AG04449 (cell line): Measurements from ENCODE around the gene ZNF324B.

ENCODE experiments used
- CTCF ChIA-PET: fragments of 350-600 bp; formaldehyde crosslinking; extraction: SDS; loops from one replicate; lab custom pipeline; 2021; ENCODE audit warnings: antibody characterized with exemption; lab: Yijun Ruan, JAX
- POLR2A ChIA-PET: fragments of 400-600, 350-600 bp; formaldehyde crosslinking; extraction: SDS; loops from one replicate; lab custom pipeline; 2020; ENCODE audit warnings: antibody characterized with exemption, inconsistent platforms; lab: Yijun Ruan, JAX
- DNase-seq: peaks from one replicate; pipeline ENCODE4 v3.0.0-alpha.2; 2010; ENCODE audit warnings: low read depth, low spot score
- H3K4me3 ChIP-seq: 2 replicates; pipeline ENCODE4 v1.5.1; 2011; ENCODE audit warnings: low read depth, mild to moderate bottlenecking, control low read depth, low read length
- CTCF ChIP-seq: IDR thresholded peaks from one replicate; pipeline ENCODE4 v1.5.1; 2011; ENCODE audit warnings: mild to moderate bottlenecking, moderate library complexity, low read length, control low read depth, inconsistent platforms; ENCODE audit not compliant: insufficient read depth; ENCODE audit errors: missing control alignments

ZNF324B gene

GRCh38 chr19:58474291-58474996 lies 23.0 kb downstream of the ZNF324B start:
- ChIA-PET POLR2A (interaction anchor here (1.0 to 1.9 kb wide), 2 partner anchors 34 to 45 kb away, joined by 4 read pairs; partner anchors contain the start of genes ZBTB45 and ZNF132), CTCF (interaction anchor here (1.5 to 2.3 kb wide), 2 partner anchors 39 to 45 kb away, joined by 4 to 7 read pairs; partner anchors contain the start of gene ZBTB45)
- peak; percentile 52 for DNase-seq
- no peak for TF ChIP-seq CTCF
- no peak overlapping the region for H3K4me3 ChIP-seq

- peak overlapping the region; percentile 74 for H3K4me3 ChIP-seq
- DNase-seq = no peak
- CTCF ChIA-PET = interaction anchor here (2.3 kb wide), 1 partner anchor 44 kb away, joined by 7 read pairs; the partner anchor contains the start of gene ZBTB45
- no peak for TF ChIP-seq CTCF
- POLR2A ChIA-PET = interaction anchor here (0.5 to 1.9 kb wide), 7 partner anchors 9 to 811 kb away, joined by 3 to 4 read pairs (median 3); partner anchors contain the start of genes ZBTB45, ZNF132 and ZNF324
Measured at GRCh38 chr19:58474997-58475713, 23.7 kb downstream of the ZNF324B start.

- CTCF ChIA-PET = interaction anchor here (2.3 kb wide), 1 partner anchor 43 kb away, joined by 7 read pairs; the partner anchor contains the start of gene ZBTB45
- POLR2A ChIA-PET = interaction anchor here (0.5 to 1.9 kb wide), 6 partner anchors 9 to 812 kb away, joined by 3 to 4 read pairs (median 3); partner anchors contain the start of genes ZBTB45 and ZNF324
- DNase-seq = peak; percentile 59
- peak within 1 kb of the TSS; percentile 74 for H3K4me3 ChIP-seq
- no peak for TF ChIP-seq CTCF
Measured at GRCh38 chr19:58475714-58476497, 24.5 kb downstream of the ZNF324B start, which contains the start of gene ZNF446. TSS of gene ZNF446 (plus strand) at chr19:58476352. CDS start at chr19:58477219, 867 bp downstream.

- TF ChIP-seq CTCF = no peak
- POLR2A ChIA-PET = interaction anchor here (1.4 kb wide), 1 partner anchor 10 kb away, joined by 3 read pairs; the partner anchor contains the start of gene ZNF324
- peak overlapping the region; percentile 74 for H3K4me3 ChIP-seq
- CTCF ChIA-PET = no interaction called here
- no peak for DNase-seq
Measured at GRCh38 chr19:58476498-58477015, 25.1 kb downstream of the ZNF324B start.

- DNase-seq = no peak
- TF ChIP-seq CTCF = no peak
- peak overlapping the region; percentile 74 for H3K4me3 ChIP-seq
- POLR2A ChIA-PET = interaction anchor here (0.7 kb wide), 1 partner anchor 12 kb away, joined by 3 read pairs; no protein-coding TSS in a partner anchor
- CTCF ChIA-PET = interaction anchor here (1.0 kb wide), 2 partner anchors 35 to 37 kb away, joined by 3 read pairs; no protein-coding TSS in a partner anchor
Measured at GRCh38 chr19:58477130-58477529, 25.7 kb downstream of the ZNF324B start.
